DMS79 treated with DMSO at 0.1 percent for 48 hours (cell line): ENCODE data around the gene PARL.

Experiments
- DNase-seq: peaks from one replicate; lab custom pipeline; 2025; lab: John Stamatoyannopoulos, UW

The PARL gene

GRCh38 chr3:183854318-183855035 lies 30.2 kb downstream of the PARL start:
- no peak for DNase-seq

GRCh38 chr3:183845608-183846288 lies 38.9 kb downstream of the PARL start:
- DNase-seq = no peak

- no peak for DNase-seq
Observed at GRCh38 chr3:183845090-183845489, 39.6 kb downstream of the PARL start.

GRCh38 chr3:183844606-183845005 lies 40.1 kb downstream of the PARL start:
- no peak for DNase-seq

GRCh38 chr3:183839751-183840150 lies 44.9 kb downstream of the PARL start:
- no peak for DNase-seq

- no peak for DNase-seq
Observed at GRCh38 chr3:183837894-183838293, 46.8 kb downstream of the PARL start.

GRCh38 chr3:183837390-183837789 lies 47.3 kb downstream of the PARL start:
- no peak for DNase-seq

- no peak for DNase-seq
Observed at GRCh38 chr3:183833516-183833915, 51.2 kb downstream of the PARL start.

GRCh38 chr3:183830187-183830586 lies 54.5 kb downstream of the PARL start:
- DNase-seq = no peak

GRCh38 chr3:183829466-183829865 lies 55.2 kb downstream of the PARL start:
- no peak for DNase-seq

- no peak for DNase-seq
Observed at GRCh38 chr3:183828538-183828870, 56.2 kb downstream of the PARL start.

GRCh38 chr3:183827809-183828537 lies 56.7 kb downstream of the PARL start:
- no peak for DNase-seq

GRCh38 chr3:183826448-183827250 lies 58.0 kb downstream of the PARL start:
- no peak for DNase-seq

- DNase-seq = peak; percentile 79
Observed at GRCh38 chr3:183825456-183826161, 59.1 kb downstream of the PARL start, which contains the start of gene MAP6D1. TSS of gene MAP6D1 (minus strand) at chr3:183825577. CDS start at chr3:183825547, 30 bp downstream.

GRCh38 chr3:183824761-183825455 lies 59.8 kb downstream of the PARL start:
- no peak for DNase-seq

- peak; percentile 92 for DNase-seq
Observed at GRCh38 chr3:183823963-183824362, 60.7 kb downstream of the PARL start.

- DNase-seq = no peak
Observed at GRCh38 chr3:183822631-183823030, 62.0 kb downstream of the PARL start.

- DNase-seq = no peak
Observed at GRCh38 chr3:183819831-183820230, 64.8 kb downstream of the PARL start.

GRCh38 chr3:183818706-183819624 lies 65.7 kb downstream of the PARL start:
- DNase-seq = no peak
